Activated naive CD4-positive, alpha-beta T cell treated with anti-CD3 and anti-CD28 coated beads, Interleukin-2, amount 10 ng/mL, durations not matched to agents 7 days and 5 days (primary cell): ENCODE measurements around the gene OR51A2.
"Not testable (repeated sequence)": the region's sequence is repeated elsewhere in the genome, so short reads cannot be mapped to it uniquely, and the experiment has no call there.

Experiments
- CTCF ChIA-PET: fragments of 350-600 bp; sonication (Branson Sonifier 250); formaldehyde crosslinking; loops from one replicate; lab custom pipeline; 2021; ENCODE audit warnings: antibody characterized with exemption; lab: Charles Lee
- DNase-seq: peaks from one replicate; pipeline ENCODE4 v3.0.0-alpha.2; 2020
- H3K27ac Mint-ChIP-seq: one replicate; pipeline ENCODE4 v1.8.0; 2021; ENCODE audit warnings: mild to moderate bottlenecking, moderate library complexity, mixed read lengths
- H3K27me3 Mint-ChIP-seq: one replicate; pipeline ENCODE4 v1.8.0; 2021; ENCODE audit warnings: mild to moderate bottlenecking, mixed read lengths
- H3K36me3 Mint-ChIP-seq: one replicate; pipeline ENCODE4 v1.8.0; 2021; ENCODE audit warnings: mixed read lengths
- H3K4me1 Mint-ChIP-seq: one replicate; pipeline ENCODE4 v1.8.0; 2021; ENCODE audit warnings: mixed read lengths
- H3K4me3 Mint-ChIP-seq: one replicate; pipeline ENCODE4 v1.8.0; 2021; ENCODE audit warnings: mild to moderate bottlenecking, moderate library complexity, mixed read lengths
- H3K9me3 Mint-ChIP-seq: one replicate; pipeline ENCODE4 v1.8.0; 2021; ENCODE audit warnings: mixed read lengths

Gene OR51A2, protein sequence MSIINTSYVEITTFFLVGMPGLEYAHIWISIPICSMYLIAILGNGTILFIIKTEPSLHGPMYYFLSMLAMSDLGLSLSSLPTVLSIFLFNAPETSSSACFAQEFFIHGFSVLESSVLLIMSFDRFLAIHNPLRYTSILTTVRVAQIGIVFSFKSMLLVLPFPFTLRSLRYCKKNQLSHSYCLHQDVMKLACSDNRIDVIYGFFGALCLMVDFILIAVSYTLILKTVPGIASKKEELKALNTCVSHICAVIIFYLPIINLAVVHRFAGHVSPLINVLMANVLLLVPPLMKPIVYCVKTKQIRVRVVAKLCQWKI

DNA sequence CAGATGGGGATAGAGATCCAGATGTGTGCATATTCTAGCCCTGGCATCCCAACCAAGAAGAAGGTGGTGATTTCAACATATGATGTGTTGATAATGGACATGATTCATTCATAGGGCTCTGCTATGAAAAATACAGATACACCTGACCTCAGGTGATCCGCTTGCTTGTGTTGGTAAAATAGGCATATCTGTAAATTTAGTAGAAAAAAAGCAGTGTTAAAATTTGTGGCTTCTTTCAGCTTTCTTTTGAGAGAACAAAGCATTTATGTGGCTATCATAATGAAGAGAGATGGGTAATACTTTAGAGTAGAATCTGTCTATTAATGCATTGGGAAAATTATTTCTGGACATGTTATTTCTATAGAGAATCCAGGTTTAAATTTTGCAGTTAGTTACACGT lies at the start of gene OR51A2:
Gene OR51A2 (minus strand): TSS at position 101 of the 400 bp plus-strand sequence. CDS start 0 bp downstream, at position 101.
- DNase-seq, H3K27ac Mint-ChIP-seq, H3K4me1 Mint-ChIP-seq, CTCF ChIA-PET, H3K9me3 Mint-ChIP-seq, H3K36me3 Mint-ChIP-seq, H3K27me3 Mint-ChIP-seq, H3K4me3 Mint-ChIP-seq: not testable (repeated sequence)

DNA sequence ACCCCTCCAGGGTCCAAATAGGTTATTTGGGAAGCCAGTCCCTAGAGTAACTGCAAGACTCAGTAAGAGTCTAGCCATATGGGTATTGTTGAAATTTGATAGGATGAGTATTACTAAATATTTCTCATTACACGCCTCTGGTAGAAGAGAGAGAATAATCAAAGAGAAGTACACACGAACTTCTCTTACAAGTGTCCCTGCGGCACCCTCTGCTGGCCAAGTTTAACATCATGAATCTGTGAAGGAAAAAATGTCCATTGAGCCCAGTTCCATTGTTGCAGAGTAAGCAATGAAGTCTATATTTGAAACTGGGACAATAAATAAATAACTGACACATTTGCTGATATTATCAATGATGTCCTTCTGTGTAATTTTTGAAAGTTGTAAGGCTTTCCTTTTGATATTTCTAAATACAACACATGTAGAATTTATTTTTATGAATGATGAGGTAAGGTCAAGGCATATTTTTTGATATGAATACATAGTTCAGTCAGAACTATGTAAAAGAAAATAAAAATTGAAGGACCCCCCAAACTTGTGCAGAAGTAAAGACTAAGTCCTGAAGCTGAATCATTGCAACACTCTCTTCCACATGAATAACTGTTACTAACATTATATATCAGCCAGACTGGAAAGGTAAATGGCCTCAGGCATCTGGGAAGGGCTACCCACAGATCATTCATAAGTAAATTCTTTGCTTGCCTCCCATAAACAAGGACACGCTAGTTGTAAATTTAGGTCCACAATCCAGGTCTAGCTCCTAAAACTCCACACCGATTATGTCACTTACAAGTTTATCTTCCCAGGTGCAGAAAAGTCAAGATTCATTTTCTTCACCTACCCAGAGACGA lies 49.1 kb upstream of the OR51A2 start:
- Mint-ChIP-seq H3K27me3 (no peaks in the 10 kb centered on the region), H3K27ac (no peak overlapping the region), H3K36me3 (no peaks in the 10 kb centered on the region), H3K9me3 (no peaks in the 10 kb centered on the region), H3K4me3 (no peak overlapping the region), H3K4me1 (no peaks in the 10 kb centered on the region)
- CTCF ChIA-PET, result interaction anchor here (0.8 to 0.9 kb wide), 2 partner anchors 367 to 378 kb away, joined by 3 read pairs; partner anchors contain the start of gene OR51D1
- peak; percentile 48 for DNase-seq

DNA sequence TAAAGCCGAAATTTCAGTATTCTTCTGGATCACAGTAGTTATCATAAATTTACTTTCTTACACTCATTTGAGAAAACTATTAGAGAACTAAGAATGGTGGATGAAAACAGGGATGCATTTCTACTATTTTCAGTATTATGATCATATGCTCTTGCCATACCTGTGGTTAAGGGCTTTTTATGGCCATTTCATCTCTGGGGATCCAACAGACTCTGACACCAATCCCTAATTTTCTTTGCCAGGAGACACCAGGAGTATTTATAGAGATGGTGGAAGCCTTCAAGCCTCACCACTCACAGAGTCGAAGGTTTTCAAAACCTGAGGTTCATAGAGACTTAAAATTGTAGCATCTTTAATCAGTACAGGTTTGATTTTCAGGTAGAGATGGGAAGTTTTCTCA lies 39.0 kb upstream of the OR51A2 start, which contains the start of gene OR51L1:
Gene OR51L1 (plus strand): TSS at position 301 of the 400 bp plus-strand sequence. CDS start 4,132 bp downstream, outside the sequence.
- Mint-ChIP-seq H3K4me1 (no peaks in the 10 kb centered on the region), H3K36me3 (no peaks in the 10 kb centered on the region)

DNA sequence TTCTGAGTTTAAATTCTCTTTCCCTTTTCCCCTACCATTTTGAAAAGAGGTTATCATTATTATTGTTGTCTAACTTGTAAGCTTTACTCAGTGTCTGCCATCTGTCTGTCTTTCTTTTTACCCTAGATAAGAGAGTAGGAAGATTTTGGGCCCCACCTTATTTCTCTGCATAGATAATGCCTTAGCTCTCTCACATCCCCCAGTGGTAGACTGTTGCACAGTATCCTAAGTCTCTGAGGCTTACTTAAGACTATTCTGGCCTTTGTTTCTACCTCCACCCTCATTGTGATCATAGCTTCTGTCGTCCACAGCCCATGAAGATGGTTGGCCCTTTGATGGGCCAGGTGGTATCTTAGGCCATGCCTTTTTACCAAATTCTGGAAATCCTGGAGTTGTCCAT lies 35.5 kb upstream of the OR51A2 start:
- Mint-ChIP-seq H3K4me3 (no peak overlapping the region), H3K27me3 (no peaks in the 10 kb centered on the region), H3K4me1 (no peaks in the 10 kb centered on the region), H3K36me3 (no peaks in the 10 kb centered on the region), H3K27ac (no peak overlapping the region), H3K9me3 (no peaks in the 10 kb centered on the region)
- no peak for DNase-seq
- CTCF ChIA-PET, result no interaction called here

More for the DNA sequence above, 39.0 kb upstream of the OR51A2 start, which contains the start of gene OR51L1:
- DNase-seq, result no peak
- Mint-ChIP-seq H3K4me3 (no peak within 1 kb of the TSS), H3K27me3 (no peaks in the 10 kb centered on the region), H3K9me3 (no peaks in the 10 kb centered on the region), H3K27ac (no peak within 1 kb of the TSS)
- CTCF ChIA-PET, result no interaction called here

DNA sequence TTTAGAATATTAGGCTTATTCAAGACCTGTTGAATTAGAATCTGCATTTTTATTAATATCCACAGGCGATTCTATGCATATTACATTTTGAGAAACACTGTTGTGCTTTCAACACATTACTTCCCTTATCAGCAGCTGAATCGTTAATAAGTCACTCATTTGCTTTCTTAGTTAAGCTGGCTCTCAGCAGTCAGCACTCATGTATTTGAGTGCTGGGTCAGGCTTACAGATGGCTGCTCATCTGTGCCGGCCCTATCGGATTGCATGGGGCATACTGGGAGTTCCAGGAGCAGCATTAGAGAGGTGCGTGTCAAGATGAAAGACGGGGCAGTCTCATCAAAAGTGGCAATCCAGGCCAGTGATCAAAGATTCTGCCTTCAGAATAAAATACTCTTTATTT lies 28.3 kb upstream of the OR51A2 start:
- Mint-ChIP-seq H3K4me1 (no peaks in the 10 kb centered on the region), H3K27ac (no peak overlapping the region), H3K4me3 (no peak overlapping the region), H3K27me3 (no peaks in the 10 kb centered on the region), H3K36me3 (no peaks in the 10 kb centered on the region), H3K9me3 (no peaks in the 10 kb centered on the region)
- CTCF ChIA-PET, result no interaction called here
- no peak for DNase-seq

DNA sequence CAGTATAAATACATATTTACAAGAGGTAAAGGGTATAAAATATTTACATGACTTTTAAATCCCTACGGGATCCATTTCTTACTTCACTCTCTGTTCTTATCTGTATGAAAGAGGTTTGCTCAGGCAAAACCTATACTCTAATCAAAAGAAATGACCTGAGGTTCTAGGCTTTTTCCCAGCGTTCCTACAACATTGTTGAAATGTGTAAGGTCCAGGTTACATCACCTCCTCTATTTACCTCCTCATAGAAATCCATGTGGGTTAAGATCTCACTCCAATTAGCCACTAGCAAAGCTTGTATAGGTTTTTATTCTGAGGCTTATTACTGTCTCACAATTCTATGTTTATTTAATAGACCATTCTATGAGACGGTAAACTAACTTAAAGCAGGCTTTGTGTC lies 27.2 kb upstream of the OR51A2 start:
- no peak overlapping the region for H3K27ac Mint-ChIP-seq
- DNase-seq, result no peak
- H3K36me3 Mint-ChIP-seq, result no peaks in the 10 kb centered on the region
- H3K9me3 Mint-ChIP-seq, result no peaks in the 10 kb centered on the region
- no peak overlapping the region for H3K4me3 Mint-ChIP-seq
- H3K27me3 Mint-ChIP-seq, result no peaks in the 10 kb centered on the region
- CTCF ChIA-PET, result no interaction called here
- no peaks in the 10 kb centered on the region for H3K4me1 Mint-ChIP-seq

DNA sequence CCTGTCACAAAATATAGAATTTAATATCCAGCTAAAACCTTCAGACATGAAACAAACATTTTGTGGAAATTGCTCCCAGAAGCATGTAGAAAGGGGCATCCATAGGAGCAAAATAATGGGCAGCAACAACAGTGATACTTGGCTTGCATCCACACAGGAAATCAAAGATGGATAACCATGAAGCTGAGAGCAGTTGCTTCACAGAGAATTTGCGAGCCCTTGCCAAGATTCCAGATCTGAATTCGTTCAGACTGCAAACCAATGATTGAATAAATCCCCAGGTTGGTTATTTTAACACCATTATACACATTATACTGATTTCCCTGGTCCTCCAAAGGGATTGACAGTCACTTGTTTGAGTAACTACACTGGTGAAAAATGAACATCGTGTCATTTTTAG lies 23.5 kb upstream of the OR51A2 start:
- no peaks in the 10 kb centered on the region for H3K9me3 Mint-ChIP-seq
- H3K4me3 Mint-ChIP-seq, result no peak overlapping the region
- CTCF ChIA-PET, result no interaction called here
- DNase-seq, result no peak
- no peaks in the 10 kb centered on the region for H3K27me3 Mint-ChIP-seq
- no peak overlapping the region for H3K27ac Mint-ChIP-seq
- H3K36me3 Mint-ChIP-seq, result no peaks in the 10 kb centered on the region
- no peaks in the 10 kb centered on the region for H3K4me1 Mint-ChIP-seq

DNA sequence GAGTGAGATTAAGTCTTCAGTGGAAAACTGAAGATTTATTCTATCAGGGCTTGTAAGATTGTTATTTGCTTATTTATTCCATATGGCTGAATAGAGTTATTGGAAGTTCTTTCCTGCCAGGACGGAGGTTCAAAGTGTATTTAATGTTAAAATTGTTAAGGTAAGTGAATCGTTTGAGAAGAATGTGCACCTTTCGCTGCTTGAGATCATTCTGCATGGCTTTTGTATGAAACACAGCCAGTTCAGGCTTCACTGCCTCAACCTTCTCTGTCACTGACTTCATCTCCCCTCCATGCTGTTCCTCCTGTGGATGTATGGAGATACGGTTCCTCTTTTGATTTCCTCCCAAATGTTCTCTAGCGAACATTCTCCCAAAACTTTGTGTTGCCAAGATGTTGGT lies 19.9 kb upstream of the OR51A2 start:
- Mint-ChIP-seq H3K27ac (no peak overlapping the region), H3K4me3 (no peak overlapping the region), H3K9me3 (no peaks in the 10 kb centered on the region), H3K36me3 (no peaks in the 10 kb centered on the region), H3K27me3 (no peaks in the 10 kb centered on the region), H3K4me1 (no peaks in the 10 kb centered on the region)
- no peak for DNase-seq
- CTCF ChIA-PET, result no interaction called here

DNA sequence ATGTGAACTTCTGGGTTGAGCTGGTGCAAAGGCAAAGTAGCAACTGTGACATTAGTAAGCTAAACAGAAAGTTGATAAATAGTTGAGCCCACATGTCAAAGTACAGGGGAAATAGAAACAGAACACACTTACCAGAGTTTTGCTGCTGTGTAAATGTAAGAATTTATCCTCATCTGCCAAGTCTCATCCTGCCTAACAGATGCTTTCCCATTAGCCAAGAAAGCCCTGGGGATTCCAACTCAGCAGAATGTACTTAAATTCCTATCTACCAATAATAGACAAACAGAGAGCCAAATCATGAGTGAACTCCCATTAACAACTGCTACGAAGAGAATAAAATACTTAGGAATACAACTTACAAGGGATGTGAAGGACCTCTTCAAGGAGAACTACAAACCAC lies 7.3 kb upstream of the OR51A2 start:
- H3K4me1 Mint-ChIP-seq, result no peaks in the 10 kb centered on the region
- no peaks in the 10 kb centered on the region for H3K36me3 Mint-ChIP-seq
- no peak for DNase-seq
- no peak overlapping the region for H3K27ac Mint-ChIP-seq
- H3K4me3 Mint-ChIP-seq, result no peak overlapping the region
- CTCF ChIA-PET, result no interaction called here
- no peaks in the 10 kb centered on the region for H3K27me3 Mint-ChIP-seq
- peaks cover 5% of the 10 kb centered on the region for H3K9me3 Mint-ChIP-seq

DNA sequence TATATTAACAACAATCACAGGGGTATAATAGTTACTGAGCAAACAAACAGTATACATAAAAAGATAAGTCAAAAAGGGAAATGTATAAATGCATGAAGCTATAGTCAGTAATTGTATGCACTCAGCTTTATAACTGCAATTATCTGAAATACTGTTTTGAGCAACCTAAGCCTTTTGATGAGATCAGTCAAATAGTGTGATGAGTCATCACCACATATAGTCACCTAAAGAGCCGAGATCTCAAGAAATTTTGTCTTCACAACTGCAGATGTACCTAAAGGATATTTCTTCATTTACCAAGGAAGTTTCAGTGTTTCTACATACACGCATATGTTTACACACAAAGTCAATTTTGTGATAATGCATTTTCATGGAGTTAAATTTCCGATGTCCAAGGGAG lies 5.4 kb upstream of the OR51A2 start:
- Mint-ChIP-seq H3K4me3 (no peak overlapping the region), H3K36me3 (no peaks in the 10 kb centered on the region), H3K27ac (no peak overlapping the region), H3K9me3 (peaks cover 5% of the 10 kb centered on the region), H3K4me1 (no peaks in the 10 kb centered on the region), H3K27me3 (no peaks in the 10 kb centered on the region)
- DNase-seq, result no peak
- CTCF ChIA-PET, result no interaction called here

DNA sequence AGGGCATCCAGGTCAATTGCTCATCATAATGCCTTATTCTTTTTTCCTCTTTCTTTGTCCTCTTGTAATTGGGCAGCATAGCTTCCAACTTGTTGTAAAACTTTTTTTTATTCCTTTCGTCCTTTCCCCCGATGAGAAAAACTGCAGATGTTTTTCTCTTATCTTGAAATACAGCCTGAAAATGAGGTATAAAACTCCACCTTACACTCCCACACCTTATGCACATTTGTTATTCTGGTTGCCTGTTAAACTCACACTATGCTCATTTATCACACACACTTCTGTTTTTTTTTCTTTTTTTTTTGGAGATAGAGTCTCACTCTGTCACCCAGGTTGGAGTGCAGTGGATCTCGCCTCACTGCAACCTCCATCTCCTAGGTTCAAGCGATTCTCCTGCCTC lies 1.9 kb upstream of the OR51A2 start:
- CTCF ChIA-PET, result no interaction called here
- H3K36me3 Mint-ChIP-seq, result no peaks in the 10 kb centered on the region
- H3K27ac Mint-ChIP-seq, result no peak overlapping the region
- H3K27me3 Mint-ChIP-seq, result no peaks in the 10 kb centered on the region
- H3K4me1 Mint-ChIP-seq, result no peaks in the 10 kb centered on the region
- H3K4me3 Mint-ChIP-seq, result no peak overlapping the region
- H3K9me3 Mint-ChIP-seq, result peaks cover 2% of the 10 kb centered on the region
- DNase-seq, result no peak

DNA sequence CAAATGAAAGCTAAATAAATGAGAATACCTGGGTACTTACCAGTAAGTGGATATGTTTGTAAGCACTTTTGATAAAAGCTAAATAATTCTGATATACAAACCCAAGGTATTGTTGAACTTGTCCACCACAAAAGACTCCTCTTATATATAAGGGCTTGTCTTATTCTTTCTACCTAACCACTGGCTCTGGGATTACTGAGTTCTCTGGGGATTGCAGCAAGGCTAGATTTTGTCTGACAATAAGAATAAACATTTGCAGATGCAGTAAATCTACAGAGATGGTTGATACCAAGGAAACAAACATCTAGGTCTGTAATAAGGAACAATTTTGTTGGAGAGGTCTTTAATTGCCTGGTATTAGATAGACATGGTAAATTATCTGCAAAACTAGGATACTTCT lies 8.0 kb downstream of the OR51A2 start, which contains the start of gene OR51A4:
Gene OR51A4 (minus strand): TSS at position 101 of the 400 bp plus-strand sequence. CDS start 505 bp downstream, outside the sequence.
- Mint-ChIP-seq H3K36me3 (no peaks in the 10 kb centered on the region), H3K9me3 (no peaks in the 10 kb centered on the region), H3K27me3 (no peaks in the 10 kb centered on the region), H3K4me1 (no peaks in the 10 kb centered on the region), H3K27ac (no peak within 1 kb of the TSS), H3K4me3 (no peak within 1 kb of the TSS)
- DNase-seq, result no peak
- CTCF ChIA-PET, result no interaction called here

DNA sequence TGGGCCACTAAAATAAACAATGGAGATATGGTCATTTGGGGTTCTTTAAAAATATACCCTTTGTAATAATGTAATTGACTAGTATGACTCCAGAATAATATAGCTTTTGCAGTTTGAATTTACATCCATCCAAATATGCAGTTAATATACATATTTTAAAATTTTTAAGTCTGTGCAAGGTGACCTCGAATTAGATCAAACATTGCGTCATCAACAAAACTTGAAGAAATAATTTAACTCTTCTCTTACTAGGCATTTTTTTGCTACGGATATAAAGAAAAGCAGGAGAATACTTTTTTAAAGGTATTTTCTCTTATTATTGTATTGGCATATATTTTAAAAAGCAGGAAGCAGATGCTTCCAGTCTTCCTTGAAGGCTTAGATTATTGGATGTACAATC lies 18.8 kb downstream of the OR51A2 start:
- CTCF ChIA-PET, result no interaction called here
- H3K9me3 Mint-ChIP-seq, result no peaks in the 10 kb centered on the region

DNA sequence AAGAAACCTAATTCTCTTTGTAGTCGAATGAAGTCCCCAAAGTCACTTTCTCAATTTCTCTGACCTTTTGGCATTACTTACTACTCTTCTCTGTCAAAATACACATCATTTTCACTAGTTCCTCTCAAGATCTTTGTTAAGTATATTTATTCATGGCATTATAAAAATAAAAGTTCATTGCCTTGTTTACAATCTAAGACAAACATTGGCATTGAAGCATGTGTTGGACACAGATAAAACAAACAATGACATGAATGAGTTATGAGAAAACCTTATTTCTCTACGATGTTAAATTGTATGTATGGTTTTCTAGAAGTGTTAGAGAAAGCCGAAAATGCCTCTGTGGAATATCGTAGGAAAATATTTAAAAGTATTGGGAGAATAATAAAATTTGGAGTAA lies 22.8 kb downstream of the OR51A2 start:
- H3K27ac Mint-ChIP-seq, result no peak overlapping the region
- CTCF ChIA-PET, result no interaction called here
- no peaks in the 10 kb centered on the region for H3K4me1 Mint-ChIP-seq
- H3K4me3 Mint-ChIP-seq, result no peak overlapping the region
- DNase-seq, result no peak
- no peaks in the 10 kb centered on the region for H3K27me3 Mint-ChIP-seq
- no peaks in the 10 kb centered on the region for H3K36me3 Mint-ChIP-seq
- no peaks in the 10 kb centered on the region for H3K9me3 Mint-ChIP-seq

More for the DNA sequence above, 18.8 kb downstream of the OR51A2 start:
- H3K27me3 Mint-ChIP-seq, result no peaks in the 10 kb centered on the region
- no peaks in the 10 kb centered on the region for H3K4me1 Mint-ChIP-seq
- no peak overlapping the region for H3K4me3 Mint-ChIP-seq
- no peak overlapping the region for H3K27ac Mint-ChIP-seq
- no peak for DNase-seq
- H3K36me3 Mint-ChIP-seq, result no peaks in the 10 kb centered on the region

DNA sequence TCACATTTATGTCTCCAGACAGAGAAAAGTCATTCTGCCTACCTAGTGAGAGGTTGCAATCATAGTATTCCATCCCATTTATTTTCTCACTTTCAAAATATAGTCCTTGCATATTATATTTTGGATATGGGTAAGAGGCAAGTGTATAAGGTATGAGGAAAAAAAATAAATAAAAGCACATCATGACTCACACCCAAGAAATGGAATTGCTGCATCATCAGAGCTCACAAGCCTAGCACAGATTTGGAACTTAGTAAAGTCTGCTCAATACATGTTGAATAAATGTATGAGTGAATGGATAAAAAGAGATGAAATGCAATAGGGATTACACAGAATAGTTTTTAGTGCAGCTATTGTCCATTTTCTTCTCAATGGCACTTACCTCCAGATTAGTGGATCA lies 28.9 kb downstream of the OR51A2 start:
- Mint-ChIP-seq H3K27ac (no peak overlapping the region), H3K36me3 (no peaks in the 10 kb centered on the region), H3K27me3 (no peaks in the 10 kb centered on the region), H3K4me1 (no peaks in the 10 kb centered on the region), H3K9me3 (no peaks in the 10 kb centered on the region), H3K4me3 (no peak overlapping the region)
- CTCF ChIA-PET, result no interaction called here
- no peak for DNase-seq
